Trophoblast cell (in vitro differentiated cells and primary cell): ENCODE data around the gene CDCA3.

Experiments used
- DNase-seq, 2 donors: peaks; one replicate each; pipeline ENCODE4 v3.0.0-alpha.2; 2016
- H2AFZ ChIP-seq: 2 replicates; pipeline ENCODE4 v1.6.1; 2013; ENCODE audit warnings: low read length, moderate library complexity, mild to moderate bottlenecking; ENCODE audit not compliant: insufficient read depth, poor library complexity
- H2AK5ac ChIP-seq: 2 replicates; pipeline ENCODE4 v1.6.1; 2013; ENCODE audit warnings: mild to moderate bottlenecking, low read length
- H2BK120ac ChIP-seq: 2 replicates; pipeline ENCODE4 v1.6.1; 2013; ENCODE audit warnings: low read length, mild to moderate bottlenecking, moderate library complexity; ENCODE audit not compliant: insufficient read depth, poor library complexity
- H2BK12ac ChIP-seq: 2 replicates; pipeline ENCODE4 v1.6.1; 2013; ENCODE audit warnings: mild to moderate bottlenecking, low read length, moderate library complexity
- H2BK5ac ChIP-seq: 2 replicates; pipeline ENCODE4 v1.6.1; 2013; ENCODE audit warnings: low read length, low read depth, moderate library complexity, mild to moderate bottlenecking; ENCODE audit not compliant: poor library complexity
- H3K14ac ChIP-seq: 2 replicates; pipeline ENCODE4 v1.6.1; 2013; ENCODE audit warnings: mild to moderate bottlenecking, low read length
- H3K18ac ChIP-seq: 2 replicates; pipeline ENCODE4 v1.6.1; 2013; ENCODE audit warnings: mild to moderate bottlenecking, low read length
- H3K23ac ChIP-seq: 2 replicates; pipeline ENCODE4 v1.6.1; 2013; ENCODE audit warnings: low read length
- H3K27ac ChIP-seq: 2 replicates; pipeline ENCODE4 v1.5.1; 2013; ENCODE audit warnings: low read depth, mild to moderate bottlenecking, inconsistent platforms, low read length, moderate library complexity
- H3K27me3 ChIP-seq: 2 replicates; pipeline ENCODE4 v1.6.1; 2013; ENCODE audit warnings: inconsistent platforms, mild to moderate bottlenecking, low read length, moderate library complexity; ENCODE audit not compliant: insufficient read depth
- H3K36me3 ChIP-seq, 2 experiments: 1 replicate in 1 of 2; 2 replicates in 1 of 2; pipeline ENCODE4 v1.6.1; 2013; ENCODE audit warnings: low read length in 2 of 2, mild to moderate bottlenecking in 2 of 2, moderate library complexity in 1 of 2; ENCODE audit not compliant: insufficient read depth in 2 of 2, control insufficient read depth in 1 of 2
- H3K4ac ChIP-seq: 2 replicates; pipeline ENCODE4 v1.6.1; 2013; ENCODE audit warnings: low read depth, mild to moderate bottlenecking, low read length, moderate library complexity
- H3K4me1 ChIP-seq, 2 experiments: 1 replicate in 1 of 2; 2 replicates in 1 of 2; pipeline ENCODE4 v1.6.1; 2013; ENCODE audit warnings: low read length in 2 of 2, mild to moderate bottlenecking in 2 of 2, moderate library complexity in 1 of 2; ENCODE audit not compliant: insufficient read depth in 2 of 2, control insufficient read depth in 1 of 2
- H3K4me2 ChIP-seq: 2 replicates; pipeline ENCODE4 v1.6.1; 2013; ENCODE audit warnings: inconsistent platforms, mild to moderate bottlenecking, low read length, moderate library complexity
- H3K4me3 ChIP-seq: 2 replicates; pipeline ENCODE4 v1.5.1; 2013; ENCODE audit warnings: mild to moderate bottlenecking, low read depth, low read length, inconsistent platforms
- H3K79me1 ChIP-seq: one replicate; pipeline ENCODE4 v1.6.1; 2013; ENCODE audit warnings: low read length
- H3K79me2 ChIP-seq: 2 replicates; pipeline ENCODE4 v1.6.1; 2013; ENCODE audit warnings: low read length, mild to moderate bottlenecking; ENCODE audit not compliant: control insufficient read depth, insufficient read depth, poor library complexity
- H3K9ac ChIP-seq: 2 replicates; pipeline ENCODE4 v1.6.1; 2013; ENCODE audit warnings: mild to moderate bottlenecking, low read length
- H3K9me3 ChIP-seq: 2 replicates; pipeline ENCODE4 v1.6.1; 2013; ENCODE audit warnings: low read depth, mild to moderate bottlenecking, control low read depth, inconsistent platforms, low read length; ENCODE audit not compliant: insufficient read depth
- H4K12ac ChIP-seq: 2 replicates; pipeline ENCODE4 v1.6.1; 2013; ENCODE audit warnings: low read depth, mild to moderate bottlenecking, low read length, moderate library complexity
- H4K8ac ChIP-seq: 2 replicates; pipeline ENCODE4 v1.6.1; 2013; ENCODE audit warnings: low read depth, mild to moderate bottlenecking, low read length, moderate library complexity
- H4K91ac ChIP-seq: one replicate; pipeline ENCODE4 v1.6.1; 2013; ENCODE audit warnings: low read depth, mild to moderate bottlenecking, low read length, moderate library complexity
- whole genome bisulfite sequencing: extraction: QIAGEN DNeasy Blood & Tissue Kit; methylation state at CpG from one replicate; pipeline ENCODE4 v1.1.7; 2013; ENCODE audit warnings: missing lambda C conversion rate; ENCODE audit not compliant: insufficient read length, insufficient coverage; ENCODE audit errors: extremely low coverage; 5-methylcytosine and 5-hydroxymethylcytosine counted together

The CDCA3 gene

DNA sequence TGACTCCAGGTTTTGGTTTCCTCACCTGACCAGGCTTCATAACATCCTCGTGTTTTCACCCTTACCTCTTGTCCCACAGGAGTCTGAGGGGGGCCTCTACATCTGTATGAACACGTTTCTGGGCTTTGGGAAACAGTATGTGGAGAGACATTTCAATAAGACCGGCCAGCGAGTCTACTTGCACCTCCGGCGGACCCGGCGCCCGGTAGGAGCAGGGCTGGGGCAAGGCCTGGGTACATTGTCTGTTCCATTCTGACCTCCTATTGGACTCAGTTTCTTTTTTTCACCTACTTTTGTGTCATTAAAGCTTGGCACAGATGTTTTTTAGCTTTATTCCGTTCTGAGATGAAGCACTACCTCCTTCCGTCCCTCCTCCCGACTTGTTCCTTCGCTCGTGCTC, 4.2 kb upstream of the CDCA3 start:
- no peak overlapping the region for H3K9ac ChIP-seq
- H3K36me3 ChIP-seq, result peaks cover 38 to 50% of the 10 kb centered on the region in 2 experiments
- no peak overlapping the region for H4K8ac ChIP-seq
- H3K14ac ChIP-seq, result no peak overlapping the region
- no peak overlapping the region for H3K27ac ChIP-seq
- no CpG with 5 or more reads among the region's 14 CpGs for WGBS
- H3K79me1 ChIP-seq, result peaks cover 5% of the 10 kb centered on the region
- H2AK5ac ChIP-seq, result no peak overlapping the region
- H3K4me1 ChIP-seq, result peaks cover 10% of the 10 kb centered on the region in 2 experiments
- H3K4ac ChIP-seq, result no peak overlapping the region
- H3K18ac ChIP-seq, result no peak overlapping the region
- no peak overlapping the region for H2BK12ac ChIP-seq
- no peak overlapping the region for H4K91ac ChIP-seq
- no peak overlapping the region for H2BK5ac ChIP-seq
- no peak for DNase-seq
- H4K12ac ChIP-seq, result no peak overlapping the region
- no peak overlapping the region for H3K23ac ChIP-seq
- H3K4me2 ChIP-seq, result no peak overlapping the region
- H3K27me3 ChIP-seq, result no peaks in the 10 kb centered on the region
- H3K79me2 ChIP-seq, result peaks cover 4% of the 10 kb centered on the region
- H2AFZ ChIP-seq, result no peak overlapping the region
- H3K9me3 ChIP-seq, result no peaks in the 10 kb centered on the region
- H3K4me3 ChIP-seq, result no peak overlapping the region
- no peak overlapping the region for H2BK120ac ChIP-seq

DNA sequence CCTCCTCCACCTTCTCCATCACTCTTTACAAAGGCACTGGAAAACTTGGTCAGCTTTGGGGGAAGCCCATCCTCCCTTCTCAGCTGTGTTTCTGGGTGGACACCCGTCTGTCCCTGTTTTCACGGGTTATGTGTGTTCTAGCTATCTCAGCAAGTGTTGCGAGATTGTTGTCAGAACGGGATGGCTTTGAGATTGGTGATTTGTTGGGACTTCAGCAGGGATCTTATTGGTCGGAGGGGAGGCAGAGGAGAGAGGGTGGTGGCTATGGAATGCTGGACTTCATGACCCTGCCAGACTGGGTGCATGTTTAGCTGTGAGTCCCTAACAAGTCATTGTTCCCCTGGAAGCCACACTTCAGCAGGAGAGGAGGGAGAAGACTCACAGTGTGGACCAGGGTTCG, 3.0 kb upstream of the CDCA3 start:
- Histone ChIP-seq H3K9ac (peak overlapping the region; percentile 1), H3K18ac (no peak overlapping the region), H2BK120ac (no peak overlapping the region)

GRCh38 chr12:6853626-6854025, 2.5 kb upstream of the CDCA3 start:
- WGBS, result no CpG with 5 or more reads among the region's 1 CpG
- Histone ChIP-seq H3K36me3 (peaks cover 30 to 47% of the 10 kb centered on the region in 2 experiments), H3K27me3 (no peaks in the 10 kb centered on the region), H3K27ac (no peak overlapping the region), H3K9ac (peak overlapping the region; percentile 1), H3K4ac (no peak overlapping the region), H3K18ac (no peak overlapping the region), H2BK120ac (no peak overlapping the region), H3K79me1 (peaks cover 5% of the 10 kb centered on the region), H4K91ac (no peak overlapping the region), H3K4me2 (no peak overlapping the region), H3K4me3 (no peak overlapping the region), H2BK12ac (no peak overlapping the region), H3K14ac (no peak overlapping the region), H2BK5ac (no peak overlapping the region), H3K9me3 (no peaks in the 10 kb centered on the region), H2AK5ac (no peak overlapping the region), H2AFZ (no peak overlapping the region), H3K23ac (no peak overlapping the region), H3K4me1 (peaks cover 14 to 15% of the 10 kb centered on the region in 2 experiments), H4K12ac (no peak overlapping the region), H3K79me2 (peaks cover 4% of the 10 kb centered on the region), H4K8ac (no peak overlapping the region)
- DNase-seq, result no peak

More for the DNA sequence above, 3.0 kb upstream of the CDCA3 start:
- H3K4me2 ChIP-seq, result no peak overlapping the region
- no peaks in the 10 kb centered on the region for H3K9me3 ChIP-seq
- peaks cover 4% of the 10 kb centered on the region for H3K79me2 ChIP-seq
- no peak overlapping the region for H2BK12ac ChIP-seq
- H4K12ac ChIP-seq, result no peak overlapping the region
- H3K4me1 ChIP-seq, result peaks cover 14 to 15% of the 10 kb centered on the region in 2 experiments
- H3K27me3 ChIP-seq, result no peaks in the 10 kb centered on the region
- H4K8ac ChIP-seq, result no peak overlapping the region
- peaks cover 5% of the 10 kb centered on the region for H3K79me1 ChIP-seq
- H3K27ac ChIP-seq, result no peak overlapping the region
- DNase-seq, result no peak
- no peak overlapping the region for H2AK5ac ChIP-seq
- H2AFZ ChIP-seq, result no peak overlapping the region
- WGBS, result no CpG with 5 or more reads among the region's 6 CpGs
- H3K14ac ChIP-seq, result no peak overlapping the region
- no peak overlapping the region for H3K4me3 ChIP-seq
- H2BK5ac ChIP-seq, result no peak overlapping the region
- no peak overlapping the region for H4K91ac ChIP-seq
- no peak overlapping the region for H3K4ac ChIP-seq
- no peak overlapping the region for H3K23ac ChIP-seq
- peaks cover 30 to 47% of the 10 kb centered on the region in 2 experiments for H3K36me3 ChIP-seq

GRCh38 chr12:6852651-6853354, 1.7 kb upstream of the CDCA3 start:
- H4K8ac ChIP-seq, result peak overlapping the region; percentile 75
- H2BK12ac ChIP-seq, result peak overlapping the region; percentile 16
- peak overlapping the region; percentile 84 for H4K91ac ChIP-seq
- no peak overlapping the region for H2BK120ac ChIP-seq
- H3K79me1 ChIP-seq, result peaks cover 5% of the 10 kb centered on the region
- H3K4me1 ChIP-seq, result peaks cover 14 to 15% of the 10 kb centered on the region in 2 experiments
- DNase-seq, result no peak
- peak overlapping the region; percentile 20 for H2AFZ ChIP-seq
- no peak overlapping the region for H3K23ac ChIP-seq
- peaks cover 4% of the 10 kb centered on the region for H3K79me2 ChIP-seq
- H2BK5ac ChIP-seq, result no peak overlapping the region
- no peaks in the 10 kb centered on the region for H3K27me3 ChIP-seq
- peak overlapping the region; percentile 60 for H3K18ac ChIP-seq
- H3K4ac ChIP-seq, result peak overlapping the region; percentile 65
- peak overlapping the region; percentile 76 for H3K4me3 ChIP-seq
- H2AK5ac ChIP-seq, result peak overlapping the region; percentile 76
- H3K9ac ChIP-seq, result peak overlapping the region; percentile 57
- peak overlapping the region; percentile 60 for H3K4me2 ChIP-seq
- peak overlapping the region; percentile 67 for H4K12ac ChIP-seq
- peak overlapping the region; percentile 35 for H3K27ac ChIP-seq
- peak overlapping the region; percentile 21 for H3K14ac ChIP-seq
- no peaks in the 10 kb centered on the region for H3K9me3 ChIP-seq
- H3K36me3 ChIP-seq, result peaks cover 25 to 41% of the 10 kb centered on the region in 2 experiments
- WGBS, result no CpG with 5 or more reads among the region's 18 CpGs
